Measurements from ENCODE around the gene ZNF438.
A peak's percentile ranks its signal among the peaks of the same experiment; 100 is the strongest.
"Not testable (repeated sequence)": the region's sequence is repeated elsewhere in the genome, so short reads cannot be mapped to it uniquely, and the experiment has no call there.

ZNF438 gene

DNA sequence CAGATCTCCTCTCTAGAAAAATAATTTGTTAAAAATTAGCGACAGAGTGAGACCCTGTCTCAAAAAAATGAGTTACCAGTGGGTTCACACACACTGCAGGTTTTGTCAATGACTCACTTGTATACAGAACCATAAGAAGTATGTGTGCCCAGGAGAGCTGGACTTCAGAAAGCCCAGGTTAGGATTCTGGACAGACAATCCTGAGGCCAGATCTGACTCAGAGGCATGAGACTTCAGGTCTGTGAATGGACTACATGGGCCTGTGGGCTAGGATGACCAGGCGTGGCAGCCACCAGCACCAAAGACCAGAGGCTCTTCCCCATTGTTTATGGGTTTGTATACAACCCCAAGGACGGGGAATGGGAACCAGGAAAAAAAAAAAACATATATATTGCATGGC is 9.3 kb upstream of the ZNF438 start:
- no peak for DNase-seq (ENCODE audit: low read depth)

DNA sequence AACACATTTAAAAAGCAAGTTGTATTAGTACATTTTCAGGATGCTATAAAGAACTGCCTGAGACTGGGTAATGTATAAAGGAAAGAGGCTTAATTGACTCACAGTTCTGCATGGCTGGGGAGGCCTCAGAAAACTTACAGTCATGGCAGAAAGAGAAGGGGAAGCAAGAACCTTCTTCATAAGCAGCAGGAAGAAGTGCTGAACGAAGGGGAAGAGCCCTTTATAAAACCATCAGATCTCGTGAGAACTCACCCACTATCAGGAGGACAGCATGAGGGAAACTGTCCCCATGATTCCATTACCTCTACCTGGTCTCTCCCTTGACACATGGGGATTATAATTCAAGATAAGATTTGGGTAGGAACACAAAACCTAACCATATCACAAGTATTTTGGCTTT is 7.3 kb upstream of the ZNF438 start:
- not testable (repeated sequence) for DNase-seq (ENCODE audit: low read depth)

GRCh38 chr10:31037749-31038148 is 6.1 kb upstream of the ZNF438 start:
- DNase-seq (ENCODE audit: low read depth): no peak

- DNase-seq (ENCODE audit: low read depth): no peak
Measured at GRCh38 chr10:31036209-31036608, 4.5 kb upstream of the ZNF438 start.

DNA sequence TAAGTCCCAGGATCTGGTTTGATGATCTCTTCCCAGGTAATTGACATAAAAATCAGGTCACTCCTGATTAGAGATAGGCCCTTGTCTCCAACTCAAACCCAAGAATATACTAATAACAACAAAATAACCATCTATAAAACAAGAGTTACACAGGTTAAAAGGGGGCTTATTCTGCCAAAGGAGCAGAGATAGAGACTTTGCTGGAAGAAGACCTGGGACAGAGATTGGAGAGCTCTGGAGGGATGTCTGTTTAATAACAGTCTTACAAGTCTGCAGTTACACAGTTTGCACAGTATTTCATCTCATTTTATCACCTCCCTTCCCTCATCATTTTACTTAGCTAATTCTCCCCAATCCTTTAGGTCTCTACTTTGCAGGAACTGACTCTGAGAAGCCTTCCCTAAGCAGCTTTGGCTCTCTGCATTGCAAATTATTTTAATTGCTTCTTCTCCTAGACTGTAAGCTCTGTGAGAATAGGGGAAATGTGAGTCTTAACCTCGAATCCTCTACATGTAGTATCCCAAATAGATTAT is 3.7 kb upstream of the ZNF438 start:
- no peak for DNase-seq (ENCODE audit: low read depth)

DNA sequence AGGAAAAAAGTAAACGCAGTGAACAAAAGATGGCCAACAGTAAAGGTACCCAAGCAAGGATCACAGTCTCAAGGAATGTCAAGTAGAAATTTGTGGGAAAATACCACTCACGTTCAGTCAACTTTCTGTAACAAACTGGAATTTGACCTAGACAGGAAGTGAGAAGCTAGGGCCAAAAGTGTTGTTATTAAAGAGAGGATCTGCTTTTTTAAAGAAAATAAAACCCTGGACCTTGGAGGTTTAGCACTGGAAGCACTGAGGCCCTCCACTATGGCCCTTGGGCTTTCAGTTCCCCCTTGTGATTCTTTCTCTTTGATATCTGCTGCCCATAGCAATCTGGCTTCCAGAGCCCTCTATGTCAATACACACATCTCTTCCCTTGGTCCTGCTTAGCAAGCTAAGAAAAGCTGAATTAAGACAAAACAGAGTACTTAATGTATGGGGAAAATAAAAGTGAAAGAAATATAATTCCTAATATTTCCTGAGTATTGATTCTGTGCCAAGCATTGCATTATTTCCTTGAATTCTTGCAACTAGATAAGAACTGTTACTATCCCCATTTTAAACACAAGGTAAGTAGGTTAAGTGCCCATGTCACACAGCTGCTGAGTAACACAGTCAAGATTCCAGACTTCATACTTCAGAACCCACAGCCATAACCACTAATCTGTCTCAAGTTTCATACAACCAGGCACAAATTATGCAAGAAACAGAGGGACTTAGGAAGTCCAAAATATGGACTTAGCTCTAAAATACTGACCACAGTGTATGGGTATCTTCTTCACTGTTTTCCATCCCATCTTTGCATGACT is 2.6 kb upstream of the ZNF438 start:
- DNase-seq (ENCODE audit: low read depth): no peak

GRCh38 chr10:31033147-31033546 is 1.5 kb upstream of the ZNF438 start:
- no peak for DNase-seq (ENCODE audit: low read depth)

DNA sequence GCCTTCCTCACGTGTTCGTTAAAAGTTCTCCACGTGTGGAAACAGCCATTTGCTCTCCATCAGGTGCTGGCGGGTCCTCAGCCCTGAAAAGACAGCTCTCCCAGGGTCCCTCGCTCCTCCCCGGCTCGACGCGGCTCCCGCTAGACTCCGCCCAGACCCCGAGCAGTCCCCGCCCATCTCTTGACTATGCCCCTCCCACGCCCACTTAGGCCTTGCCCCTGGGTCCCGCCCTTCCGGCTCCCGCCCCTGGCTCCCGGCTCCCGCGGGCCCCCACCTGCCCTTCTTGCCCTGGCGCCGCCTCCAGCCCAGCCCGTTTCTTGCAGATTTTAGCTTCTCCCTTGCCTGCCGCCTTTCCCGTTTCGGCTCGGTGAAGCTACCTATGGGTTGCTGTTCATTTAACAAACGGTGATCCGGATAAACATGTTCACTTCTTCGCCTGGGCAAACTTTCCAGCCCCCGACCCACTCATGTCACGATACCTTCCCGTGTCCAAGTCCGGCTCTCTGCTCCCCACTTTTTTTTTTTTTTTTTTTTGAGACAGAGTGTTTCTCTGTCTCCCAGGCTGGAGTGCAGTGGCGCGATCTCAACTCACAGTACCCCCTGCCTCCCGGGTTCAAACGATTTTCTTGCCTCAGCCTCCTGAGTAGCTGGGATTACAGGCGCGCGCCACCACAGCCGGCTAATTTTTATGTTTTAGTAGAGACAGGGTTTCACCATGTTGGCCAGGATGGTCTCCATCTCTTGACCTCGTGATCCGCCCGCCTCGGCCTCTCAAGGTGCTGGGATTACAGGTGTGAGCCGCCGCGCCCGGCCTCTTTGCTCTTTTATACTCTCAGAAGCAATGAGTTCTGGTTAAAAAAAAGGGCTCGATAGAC is 830 bp upstream of the ZNF438 start:
- DNase-seq (ENCODE audit: low read depth): peak; percentile 90

- no peak for DNase-seq (ENCODE audit: low read depth)
Measured at GRCh38 chr10:31031205-31031557, 484 bp downstream of the ZNF438 start.

- DNase-seq (ENCODE audit: low read depth): no peak
Measured at GRCh38 chr10:31030800-31031199, 865 bp downstream of the ZNF438 start.

GRCh38 chr10:31030260-31030659 is 1.4 kb downstream of the ZNF438 start:
- no peak for DNase-seq (ENCODE audit: low read depth)

DNA sequence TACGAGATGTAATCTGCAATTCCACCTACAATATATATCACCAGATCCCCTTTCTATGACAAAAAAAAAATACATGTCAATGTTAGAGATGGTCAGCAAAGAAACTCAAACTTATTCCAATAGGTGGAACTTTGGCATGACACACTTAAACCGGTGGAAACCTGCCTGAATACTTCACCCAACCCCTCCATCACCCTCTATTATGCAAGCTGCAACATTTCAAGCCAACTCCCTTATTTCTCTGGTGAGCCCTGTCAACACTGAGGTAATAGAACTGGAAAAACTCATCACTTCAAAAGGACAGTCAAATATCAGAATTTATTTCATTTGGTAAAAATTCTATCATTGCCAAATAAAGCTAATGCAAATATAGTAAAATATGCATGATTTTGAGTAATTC is 3.6 kb downstream of the ZNF438 start:
- DNase-seq (ENCODE audit: low read depth): no peak

- not testable (repeated sequence) for DNase-seq (ENCODE audit: low read depth)
Measured at GRCh38 chr10:31026279-31026678, 5.4 kb downstream of the ZNF438 start.

DNA sequence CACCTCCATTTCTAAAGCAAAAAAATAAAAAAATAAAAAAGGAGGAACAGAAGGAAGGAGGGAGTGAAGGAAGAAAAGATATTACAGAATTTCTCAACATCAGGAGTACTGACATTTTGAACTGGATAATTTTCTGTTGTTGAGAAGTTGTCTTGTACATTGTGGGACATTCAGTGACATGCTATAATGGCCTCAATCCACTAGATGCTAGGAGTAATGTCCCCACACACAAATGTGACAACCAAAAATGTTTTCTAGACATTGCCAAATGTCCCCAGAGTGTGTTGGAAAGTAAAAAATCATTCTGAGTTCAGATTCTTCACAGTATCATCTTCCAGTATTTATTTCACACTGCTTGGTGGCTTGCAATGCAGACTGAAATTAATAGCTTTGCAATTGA is 6.5 kb downstream of the ZNF438 start:
- DNase-seq (ENCODE audit: low read depth): no peak

GRCh38 chr10:31023558-31023957 is 8.1 kb downstream of the ZNF438 start:
- no peak for DNase-seq (ENCODE audit: low read depth)

GRCh38 chr10:31020209-31020608 is 11.5 kb downstream of the ZNF438 start:
- no peak for DNase-seq (ENCODE audit: low read depth)

GRCh38 chr10:31018962-31019361 is 12.7 kb downstream of the ZNF438 start:
- DNase-seq (ENCODE audit: low read depth): no peak

GRCh38 chr10:31018356-31018750 is 13.3 kb downstream of the ZNF438 start:
- DNase-seq (ENCODE audit: low read depth): no peak

DNA sequence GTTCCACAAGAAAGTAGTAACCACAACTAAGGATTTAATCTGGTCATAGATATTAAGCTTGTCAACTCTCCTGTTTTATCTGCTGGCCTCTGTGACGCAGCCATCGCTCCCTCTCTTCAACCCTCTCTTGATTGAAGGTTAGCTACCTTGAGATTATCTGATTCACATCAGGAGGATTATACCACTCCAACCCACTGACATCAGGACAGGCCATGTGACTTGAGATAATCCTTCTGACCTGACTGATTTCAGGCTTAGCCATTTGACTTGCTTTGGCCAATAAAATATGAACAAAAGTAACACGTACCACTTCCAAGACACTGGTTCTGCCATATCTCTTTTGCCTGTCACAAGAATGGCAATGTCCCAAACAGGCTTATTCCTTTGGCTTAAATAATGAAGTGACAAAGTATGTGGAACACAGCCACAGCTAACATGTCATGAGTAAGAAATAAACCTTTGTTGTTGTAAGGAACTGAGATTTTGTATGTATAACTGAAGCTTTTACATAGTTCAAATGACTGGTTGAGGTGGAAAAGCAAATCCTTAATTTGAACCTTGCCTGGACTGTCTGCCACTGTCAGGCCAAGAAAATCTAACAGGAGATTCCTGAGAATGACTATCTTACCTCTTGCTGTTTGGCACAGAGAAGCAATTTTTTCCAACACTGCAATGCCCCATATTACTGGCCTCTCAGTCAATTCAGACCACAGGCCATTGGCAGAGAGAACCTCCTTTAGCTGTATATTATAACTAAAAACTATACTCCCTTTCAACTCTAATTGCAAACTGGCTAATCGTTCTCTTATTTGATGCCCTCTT is 13.9 kb downstream of the ZNF438 start:
- DNase-seq (ENCODE audit: low read depth): no peak

DNA sequence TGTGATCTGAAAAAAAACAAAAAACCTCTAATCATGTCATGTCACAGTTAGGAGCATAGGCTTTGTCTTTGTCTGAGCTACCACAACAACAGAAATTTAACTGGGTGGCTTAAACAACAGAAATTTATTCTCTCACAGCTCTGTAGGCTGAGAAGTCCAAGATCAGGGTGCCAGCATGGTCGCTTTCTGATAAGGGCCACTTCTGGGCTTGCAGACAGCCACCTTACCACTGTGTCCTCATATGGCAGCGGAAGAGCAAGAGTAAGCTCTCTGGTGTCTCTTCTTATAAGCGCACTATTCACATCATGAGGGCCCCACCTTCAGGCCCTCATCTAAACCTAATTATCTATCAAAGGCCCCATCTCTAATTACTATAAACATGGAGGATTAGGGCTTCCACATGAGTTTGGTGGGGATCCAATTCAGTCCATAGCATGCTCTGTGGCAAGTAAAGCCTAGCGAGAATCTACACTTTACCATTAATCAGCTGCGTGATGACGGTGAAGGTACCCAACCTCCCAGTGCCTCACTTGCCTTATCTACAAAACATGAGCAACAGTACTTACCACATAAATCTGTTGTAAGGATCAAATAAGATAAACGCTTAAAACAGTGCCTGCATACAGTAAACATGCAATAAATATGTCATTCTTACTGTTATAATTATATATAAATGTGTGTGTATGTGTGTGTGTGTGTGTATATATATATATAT is 17.3 kb downstream of the ZNF438 start:
- no peak for DNase-seq (ENCODE audit: low read depth)

GRCh38 chr10:31013331-31013730 is 18.3 kb downstream of the ZNF438 start:
- no peak for DNase-seq (ENCODE audit: low read depth)

DNA sequence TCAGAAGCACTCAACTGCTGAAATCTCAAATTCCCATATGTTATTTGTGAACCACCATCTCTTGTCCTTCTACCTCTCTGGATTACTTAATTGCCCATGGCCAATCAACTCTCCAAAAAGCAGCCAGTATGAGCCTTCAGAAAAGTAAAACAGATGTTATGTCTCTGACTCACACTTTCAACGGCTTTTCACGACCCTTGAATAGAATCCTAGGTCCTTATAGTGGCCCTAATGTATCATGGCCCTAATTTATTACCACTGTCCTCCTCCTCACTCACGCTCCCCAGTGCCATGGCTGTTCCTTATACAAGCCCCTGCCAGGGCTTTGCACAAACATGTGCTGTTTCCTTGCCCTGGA is 20.0 kb downstream of the ZNF438 start:
- DNase-seq (ENCODE audit: low read depth): no peak
